ENCODE data around the gene NCKAP5. TPM values are rescaled to one million over a fixed set of nuclear protein-coding genes. Genes with fewer than 3 reads are reported as not detected.

NCKAP5 gene
- total RNA-seq, 1 donor from 2014 or later, result 2.7 TPM

- no peak overlapping the region for H2AFZ ChIP-seq (ENCODE audit: low read depth, low read length)
- H3K27me3 Mint-ChIP-seq (ENCODE audit: low read depth, unreplicated experiment), result no peaks in the 10 kb centered on the region
- H3K27me3 ChIP-seq (ENCODE audit: insufficient read depth, low read length), result no peaks in the 10 kb centered on the region
- H3K36me3 Mint-ChIP-seq (ENCODE audit: low read depth, unreplicated experiment), result no peaks in the 10 kb centered on the region
- no peak overlapping the region for H3K27ac Mint-ChIP-seq (ENCODE audit: unreplicated experiment)
- H3K4me3 Mint-ChIP-seq (ENCODE audit: unreplicated experiment), result no peak overlapping the region
- TF ChIP-seq CTCF (IDR thresholded peaks at IDR 0.05; ENCODE audit: insufficient read depth, low read depth, low read length) (no peak), EZH2 (IDR thresholded peaks at IDR 0.05; ENCODE audit: insufficient read depth, low read length) (no peak)
- no peaks in the 10 kb centered on the region for H3K4me1 ChIP-seq (ENCODE audit: insufficient read depth, low read length)
- no peaks in the 10 kb centered on the region for H3K4me1 Mint-ChIP-seq (ENCODE audit: low read depth, unreplicated experiment)
- H3K36me3 ChIP-seq (ENCODE audit: insufficient read depth, low read length), result no peaks in the 10 kb centered on the region
- H3K4me3 ChIP-seq (ENCODE audit: insufficient read depth, low read depth, low read length), result no peak overlapping the region
- H3K79me2 ChIP-seq (ENCODE audit: insufficient read depth, low read length), result no peaks in the 10 kb centered on the region
- H3K9ac ChIP-seq (ENCODE audit: low read length), result no peak overlapping the region
- H3K9me3 ChIP-seq (ENCODE audit: insufficient read depth, low read depth, low read length), result no peaks in the 10 kb centered on the region
- no peaks in the 10 kb centered on the region for H4K20me1 ChIP-seq (ENCODE audit: insufficient read depth, low read length)
- DNase-seq (ENCODE audit: low read depth) (no peak), FAIRE-seq (no peak)
- no peak overlapping the region for H3K4me2 ChIP-seq (ENCODE audit: low read length)
- no peak overlapping the region for H3K27ac ChIP-seq (ENCODE audit: low read depth, low read length)
- H3K9me3 Mint-ChIP-seq (ENCODE audit: unreplicated experiment), result no peaks in the 10 kb centered on the region
Observed at GRCh38 chr2:133497951-133498565, 70.2 kb downstream of the NCKAP5 start.

GRCh38 chr2:133497270-133497893, 70.9 kb downstream of the NCKAP5 start:
- Histone ChIP-seq H3K9me3 (ENCODE audit: insufficient read depth, low read depth, low read length) (no peaks in the 10 kb centered on the region), H4K20me1 (ENCODE audit: insufficient read depth, low read length) (no peaks in the 10 kb centered on the region), H3K36me3 (ENCODE audit: insufficient read depth, low read length) (no peaks in the 10 kb centered on the region), H3K79me2 (ENCODE audit: insufficient read depth, low read length) (no peaks in the 10 kb centered on the region), H3K27me3 (ENCODE audit: insufficient read depth, low read length) (no peaks in the 10 kb centered on the region), H3K4me3 (ENCODE audit: insufficient read depth, low read depth, low read length) (no peak overlapping the region), H2AFZ (ENCODE audit: low read depth, low read length) (no peak overlapping the region), H3K4me1 (ENCODE audit: insufficient read depth, low read length) (no peaks in the 10 kb centered on the region), H3K9ac (ENCODE audit: low read length) (no peak overlapping the region), H3K27ac (ENCODE audit: low read depth, low read length) (no peak overlapping the region), H3K4me2 (ENCODE audit: low read length) (no peak overlapping the region)
- H3K27me3 Mint-ChIP-seq (ENCODE audit: low read depth, unreplicated experiment), result no peaks in the 10 kb centered on the region
- no peaks in the 10 kb centered on the region for H3K4me1 Mint-ChIP-seq (ENCODE audit: low read depth, unreplicated experiment)
- no peak for TF ChIP-seq EZH2 (IDR thresholded peaks at IDR 0.05; ENCODE audit: insufficient read depth, low read length)
- TF ChIP-seq CTCF (IDR thresholded peaks at IDR 0.05; ENCODE audit: insufficient read depth, low read depth, low read length), result no peak
- H3K4me3 Mint-ChIP-seq (ENCODE audit: unreplicated experiment), result no peak overlapping the region
- FAIRE-seq (no peak), DNase-seq (ENCODE audit: low read depth) (peak; percentile 60)
- H3K27ac Mint-ChIP-seq (ENCODE audit: unreplicated experiment), result no peak overlapping the region
- H3K36me3 Mint-ChIP-seq (ENCODE audit: low read depth, unreplicated experiment), result no peaks in the 10 kb centered on the region
- no peaks in the 10 kb centered on the region for H3K9me3 Mint-ChIP-seq (ENCODE audit: unreplicated experiment)
